Measurements from ENCODE around the gene GAS2L2. TPM values are rescaled to one million over a fixed set of nuclear protein-coding genes. Genes with fewer than 3 reads are reported as not detected.

Gene GAS2L2
- not detected in 2 replicates for total RNA-seq

GRCh38 chr17:35752945-35753764, at the start of gene GAS2L2:
Gene GAS2L2, minus strand, starts transcription at chr17:35753239. Its CDS starts 389 bp downstream, at chr17:35752850.
- H3K4me3 ChIP-seq (ENCODE audit: low read depth, low read length): no peak within 1 kb of the TSS
- DNase-seq (ENCODE audit: low read depth): no peak
- TF ChIP-seq CTCF (conservative IDR thresholded peaks at IDR 0.05; ENCODE audit: low read depth, low read length): no peak

GRCh38 chr17:35801583-35802224, 48.7 kb upstream of the GAS2L2 start:
- DNase-seq (ENCODE audit: low read depth): no peak
- no peak overlapping the region for H3K4me3 ChIP-seq (ENCODE audit: low read depth, low read length)
- TF ChIP-seq CTCF (conservative IDR thresholded peaks at IDR 0.05; ENCODE audit: low read depth, low read length): no peak

- no peak for TF ChIP-seq CTCF (conservative IDR thresholded peaks at IDR 0.05; ENCODE audit: low read depth, low read length)
- DNase-seq (ENCODE audit: low read depth): no peak
- no peak overlapping the region for H3K4me3 ChIP-seq (ENCODE audit: low read depth, low read length)
Observed at GRCh38 chr17:35799942-35800341, 46.9 kb upstream of the GAS2L2 start.

GRCh38 chr17:35797918-35798317, 44.9 kb upstream of the GAS2L2 start:
- DNase-seq (ENCODE audit: low read depth): no peak
- no peak for TF ChIP-seq CTCF (conservative IDR thresholded peaks at IDR 0.05; ENCODE audit: low read depth, low read length)
- H3K4me3 ChIP-seq (ENCODE audit: low read depth, low read length): no peak overlapping the region

- DNase-seq (ENCODE audit: low read depth): no peak
- no peak for TF ChIP-seq CTCF (conservative IDR thresholded peaks at IDR 0.05; ENCODE audit: low read depth, low read length)
- H3K4me3 ChIP-seq (ENCODE audit: low read depth, low read length): no peak overlapping the region
Observed at GRCh38 chr17:35797370-35797769, 44.3 kb upstream of the GAS2L2 start.

GRCh38 chr17:35796942-35797341, 43.9 kb upstream of the GAS2L2 start:
- H3K4me3 ChIP-seq (ENCODE audit: low read depth, low read length): no peak overlapping the region
- no peak for DNase-seq (ENCODE audit: low read depth)
- no peak for TF ChIP-seq CTCF (conservative IDR thresholded peaks at IDR 0.05; ENCODE audit: low read depth, low read length)

Measured in epithelial cell of proximal tubule (primary cell).